Epithelial cell of esophagus (primary cell): ENCODE data around the gene ZNF296.
A peak's percentile ranks its signal among the peaks of the same experiment; 100 is the strongest.

Experiments
- DNase-seq: peaks from one replicate; pipeline ENCODE4 v3.0.0; 2010; ENCODE audit warnings: low read depth
- H3K4me3 ChIP-seq: 2 replicates; pipeline ENCODE4 v1.5.1; 2011; ENCODE audit warnings: mild to moderate bottlenecking, low read length, control low read depth
- TF ChIP-seq, protein P1 (sequence below): IDR thresholded peaks from 2 replicates; pipeline ENCODE4 v1.5.1; 2011; ENCODE audit warnings: low read depth, mild to moderate bottlenecking, low read length, control low read depth, inconsistent platforms; ENCODE audit not compliant: insufficient read depth; ENCODE audit errors: missing control alignments

ZNF296 gene

DNA sequence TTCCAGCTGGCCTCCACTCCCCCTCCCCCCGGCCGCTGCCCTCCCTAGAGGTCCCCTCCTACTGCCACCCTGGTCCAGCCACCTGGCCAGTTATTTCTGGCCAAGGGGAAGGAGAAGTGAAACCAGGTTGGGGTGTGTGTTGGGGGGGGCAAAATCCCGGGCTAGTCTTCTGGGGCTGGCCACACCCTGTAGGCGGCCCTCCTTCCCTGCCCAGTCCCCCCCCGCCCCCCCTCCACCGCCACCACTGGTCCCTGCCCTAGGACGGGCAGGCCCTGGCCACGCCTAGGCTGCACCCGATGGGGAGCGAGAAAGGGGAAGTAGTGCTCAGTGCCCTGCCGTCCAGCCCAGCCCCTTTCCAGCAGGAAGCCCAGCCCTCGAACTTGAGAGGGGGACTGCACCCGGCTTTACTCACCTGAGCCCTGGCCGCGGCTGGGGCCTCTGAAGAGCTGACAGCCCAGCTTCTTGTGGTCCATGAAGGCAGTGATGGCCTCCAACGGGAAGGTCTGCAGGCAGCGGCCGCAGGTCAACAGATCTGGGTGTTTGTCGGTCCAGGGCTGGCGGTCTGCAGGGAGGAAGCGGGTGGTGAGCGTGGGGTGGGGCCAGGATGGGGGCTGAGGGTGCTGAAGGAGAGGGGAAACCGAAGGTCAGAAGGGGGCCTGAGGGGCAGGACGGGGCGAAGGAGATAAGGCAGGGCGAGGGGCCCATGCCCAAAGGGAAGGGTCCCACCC, 813 bp downstream of the ZNF296 start:
- peak overlapping the region; percentile 69 for H3K4me3 ChIP-seq
- peak; percentile 77 for DNase-seq
- TF ChIP-seq, protein P1, sequence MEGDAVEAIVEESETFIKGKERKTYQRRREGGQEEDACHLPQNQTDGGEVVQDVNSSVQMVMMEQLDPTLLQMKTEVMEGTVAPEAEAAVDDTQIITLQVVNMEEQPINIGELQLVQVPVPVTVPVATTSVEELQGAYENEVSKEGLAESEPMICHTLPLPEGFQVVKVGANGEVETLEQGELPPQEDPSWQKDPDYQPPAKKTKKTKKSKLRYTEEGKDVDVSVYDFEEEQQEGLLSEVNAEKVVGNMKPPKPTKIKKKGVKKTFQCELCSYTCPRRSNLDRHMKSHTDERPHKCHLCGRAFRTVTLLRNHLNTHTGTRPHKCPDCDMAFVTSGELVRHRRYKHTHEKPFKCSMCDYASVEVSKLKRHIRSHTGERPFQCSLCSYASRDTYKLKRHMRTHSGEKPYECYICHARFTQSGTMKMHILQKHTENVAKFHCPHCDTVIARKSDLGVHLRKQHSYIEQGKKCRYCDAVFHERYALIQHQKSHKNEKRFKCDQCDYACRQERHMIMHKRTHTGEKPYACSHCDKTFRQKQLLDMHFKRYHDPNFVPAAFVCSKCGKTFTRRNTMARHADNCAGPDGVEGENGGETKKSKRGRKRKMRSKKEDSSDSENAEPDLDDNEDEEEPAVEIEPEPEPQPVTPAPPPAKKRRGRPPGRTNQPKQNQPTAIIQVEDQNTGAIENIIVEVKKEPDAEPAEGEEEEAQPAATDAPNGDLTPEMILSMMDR, result no peak

DNA sequence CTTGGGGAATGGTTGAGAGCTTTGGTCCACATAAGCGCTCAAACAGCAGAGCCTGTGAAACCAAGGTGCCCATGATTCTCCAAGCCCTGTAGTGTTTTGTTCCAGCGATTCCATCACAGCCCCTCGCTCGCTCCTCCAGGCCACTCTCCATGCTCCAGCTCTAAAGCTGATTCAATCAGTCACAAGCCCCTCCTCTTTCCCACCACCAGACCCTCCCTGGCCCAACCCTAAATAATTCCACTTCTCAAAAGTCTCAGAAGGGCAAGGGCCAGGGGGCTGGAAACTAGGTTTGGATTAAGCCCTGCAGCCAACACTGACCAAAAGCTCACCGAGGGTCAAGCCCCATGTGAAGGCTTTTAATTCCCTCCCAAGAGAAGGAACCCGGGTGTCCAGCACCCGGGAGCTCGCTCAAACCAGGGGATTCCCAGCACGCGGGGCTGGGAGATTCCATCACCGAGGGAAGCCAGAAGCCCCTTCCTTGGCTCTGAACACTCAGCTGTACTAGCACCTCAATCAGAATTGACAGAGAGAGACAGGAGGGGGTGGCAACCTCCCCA, 1.5 kb downstream of the ZNF296 start:
- no peak for DNase-seq
- TF ChIP-seq, protein P1, result no peak
- H3K4me3 ChIP-seq, result peak overlapping the region; percentile 69

DNA sequence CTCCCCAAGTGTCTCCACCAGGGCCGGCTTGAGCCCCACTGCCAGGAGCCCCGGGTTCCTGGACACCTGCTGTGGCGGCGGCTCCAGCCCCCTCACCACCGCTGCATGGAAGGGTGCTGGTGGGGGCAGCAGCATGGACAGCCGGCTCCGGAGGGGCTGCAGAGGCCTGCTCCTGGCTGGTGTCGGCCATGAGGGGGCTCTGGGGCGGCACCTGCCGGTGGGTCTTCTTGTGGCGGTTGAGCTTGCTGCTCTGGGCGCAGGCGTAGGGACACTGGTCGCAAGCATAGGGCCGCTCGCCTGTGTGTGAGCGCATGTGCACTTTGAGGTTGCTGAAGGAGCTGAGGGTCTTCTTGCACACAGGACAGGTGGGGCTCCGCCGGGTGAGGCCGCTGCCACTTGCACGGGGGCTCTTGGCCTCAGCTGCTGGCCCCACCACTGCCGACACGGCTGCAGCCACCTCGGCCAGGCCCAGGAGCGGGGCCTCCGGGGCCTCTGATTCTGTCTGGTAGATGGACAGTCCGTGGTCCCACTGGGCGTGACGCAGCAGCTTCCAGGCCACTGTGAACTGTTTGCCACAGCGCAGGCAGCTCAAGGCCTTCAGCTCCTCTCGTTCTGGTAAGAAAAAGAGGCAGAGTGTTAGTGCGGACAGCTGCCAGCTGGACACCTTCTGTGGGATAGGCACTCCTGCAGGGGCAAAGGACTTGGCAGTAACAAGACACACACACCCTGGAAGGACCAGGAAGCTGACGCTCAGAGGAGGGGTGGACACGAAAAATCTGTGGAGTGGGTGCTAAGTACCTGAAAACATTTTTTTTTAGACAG, 4.1 kb downstream of the ZNF296 start:
- TF ChIP-seq, protein P1, result no peak
- no peak for DNase-seq
- H3K4me3 ChIP-seq, result no peak overlapping the region

DNA sequence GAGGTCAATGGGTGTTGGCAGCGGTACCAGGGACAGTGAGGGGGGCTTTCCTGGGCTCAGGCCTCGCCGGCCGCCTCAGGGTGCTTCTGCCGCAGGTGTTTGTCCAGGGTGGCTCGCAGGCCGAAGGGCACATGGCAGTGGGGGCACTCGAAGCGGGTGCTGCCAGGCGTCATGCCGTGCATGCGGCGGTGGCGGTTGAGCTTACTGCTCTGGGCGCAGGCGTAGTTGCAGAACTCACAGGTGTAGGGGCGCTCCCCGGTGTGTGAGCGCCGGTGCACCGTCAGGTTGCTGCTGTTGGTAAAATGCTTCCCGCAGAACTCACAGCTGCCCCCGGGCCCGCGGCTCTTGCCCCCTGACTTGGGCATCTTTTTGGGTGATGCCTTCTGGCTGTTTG, 4.7 kb downstream of the ZNF296 start:
- H3K4me3 ChIP-seq, result no peak overlapping the region
- TF ChIP-seq, protein P1, result no peak
- DNase-seq, result no peak

DNA sequence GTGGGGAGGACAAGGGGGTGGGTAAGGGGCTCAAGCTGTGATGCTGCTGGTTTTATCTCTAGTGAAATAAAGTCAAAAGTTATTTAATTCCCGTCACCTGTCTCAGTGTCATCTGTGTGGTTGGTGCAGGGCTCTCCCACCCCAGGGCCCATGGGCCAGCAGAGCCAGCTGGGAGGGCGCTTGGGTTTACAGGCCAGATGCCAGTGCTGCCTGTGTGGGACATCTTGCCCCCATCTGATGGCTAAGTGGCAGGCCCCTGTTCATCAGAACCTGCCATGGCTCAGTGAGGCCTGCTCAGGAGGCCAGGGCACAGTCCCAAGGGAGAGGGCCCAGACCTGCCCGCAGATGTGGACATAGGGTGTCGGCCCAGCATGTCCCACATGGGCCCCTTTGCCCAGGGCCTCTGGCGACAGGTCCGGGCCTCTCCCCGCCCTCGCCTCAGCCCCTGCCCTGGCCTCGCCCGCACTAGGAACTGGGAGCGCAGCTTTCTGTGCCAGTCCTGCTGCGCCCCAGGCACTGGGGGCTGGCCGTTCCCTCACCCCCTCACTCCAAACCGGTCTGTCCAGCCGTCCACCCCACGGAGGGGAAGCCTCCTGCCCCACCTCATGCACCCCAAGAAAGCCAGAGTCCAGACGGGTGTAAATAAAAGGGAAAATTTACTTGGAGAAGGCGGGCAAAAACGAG, 5.3 kb downstream of the ZNF296 start:
- no peak overlapping the region for H3K4me3 ChIP-seq
- TF ChIP-seq, protein P1, result no peak
- DNase-seq, result no peak

DNA sequence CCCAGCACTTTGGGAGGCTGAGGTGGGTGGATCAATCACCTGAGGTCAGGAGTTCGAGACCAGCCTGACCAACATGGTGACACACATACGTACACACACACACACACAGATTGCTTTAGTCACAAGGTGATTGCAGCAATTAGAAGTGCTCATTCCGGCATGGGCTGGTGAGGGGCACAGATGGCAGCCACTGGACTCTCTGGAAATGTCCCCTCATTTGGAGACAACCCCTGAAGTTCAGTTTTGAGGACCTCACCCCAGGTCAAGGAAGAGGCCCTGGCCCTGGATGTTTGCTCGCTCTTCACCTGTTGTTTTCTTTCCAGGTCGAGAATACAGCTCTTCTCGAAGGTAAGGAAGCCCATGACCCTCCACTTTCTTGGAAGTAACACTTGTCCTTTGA, 6.1 kb downstream of the ZNF296 start:
- H3K4me3 ChIP-seq, result no peak overlapping the region
- TF ChIP-seq, protein P1, result no peak
- no peak for DNase-seq
